ENCODE data around the gene ME2.
"Not testable (repeated sequence)": the region's sequence is repeated elsewhere in the genome, so short reads cannot be mapped to it uniquely, and the experiment has no call there.

Gene ME2

DNA sequence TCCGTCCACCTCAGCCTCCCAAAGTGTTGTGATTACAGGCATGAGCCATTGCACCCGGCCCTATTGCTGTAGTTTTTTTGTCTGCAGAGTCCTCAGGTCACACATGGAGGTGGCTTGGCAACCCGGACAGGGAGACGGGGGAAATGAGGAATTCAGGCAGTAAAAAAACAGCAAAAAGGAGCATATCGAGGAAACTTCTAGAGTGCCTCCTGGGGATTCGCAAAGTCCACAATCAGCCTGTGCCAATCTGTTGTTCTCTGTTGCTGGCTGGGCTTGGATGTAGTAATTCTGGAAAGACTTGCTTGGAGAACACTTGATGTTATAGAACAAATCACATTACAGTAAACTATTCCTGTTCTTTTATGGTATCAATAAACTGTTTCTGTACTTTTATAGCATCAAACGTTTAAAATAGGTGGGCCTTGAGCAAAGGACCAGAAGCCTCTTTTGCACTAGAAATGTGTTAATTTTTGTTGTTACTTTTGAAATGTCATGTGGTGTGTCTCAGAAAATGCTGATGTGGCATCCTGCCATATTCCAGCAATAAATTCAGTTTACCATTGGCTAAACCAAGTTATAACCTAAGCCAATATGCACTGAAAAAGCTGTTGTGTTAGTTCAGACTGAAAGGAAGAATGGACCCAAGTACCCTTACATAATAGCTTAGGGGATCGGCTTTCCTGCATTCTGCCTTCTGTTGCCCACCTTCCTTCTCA, 103.3 kb downstream of the ME2 start:
- Histone ChIP-seq H3K9ac (ENCODE audit: low read length) (no peak overlapping the region), H3K27me3 (ENCODE audit: control insufficient read depth in 1 of 2, insufficient read depth in 2 of 2, low read length in 2 of 2) (no peaks in the 10 kb centered on the region), H3K27ac (ENCODE audit: low read depth, low read length) (no peak overlapping the region), H3K4me3 (ENCODE audit: low read depth in 1 of 2, low read length in 2 of 2) (no peak overlapping the region), H3K36me3 (ENCODE audit: insufficient read depth, low read length) (peaks cover 3% of the 10 kb centered on the region), H3K4me1 (ENCODE audit: insufficient read depth, low read length) (peaks cover 7% of the 10 kb centered on the region), H3K9me3 (ENCODE audit: low read length) (no peaks in the 10 kb centered on the region)

DNA sequence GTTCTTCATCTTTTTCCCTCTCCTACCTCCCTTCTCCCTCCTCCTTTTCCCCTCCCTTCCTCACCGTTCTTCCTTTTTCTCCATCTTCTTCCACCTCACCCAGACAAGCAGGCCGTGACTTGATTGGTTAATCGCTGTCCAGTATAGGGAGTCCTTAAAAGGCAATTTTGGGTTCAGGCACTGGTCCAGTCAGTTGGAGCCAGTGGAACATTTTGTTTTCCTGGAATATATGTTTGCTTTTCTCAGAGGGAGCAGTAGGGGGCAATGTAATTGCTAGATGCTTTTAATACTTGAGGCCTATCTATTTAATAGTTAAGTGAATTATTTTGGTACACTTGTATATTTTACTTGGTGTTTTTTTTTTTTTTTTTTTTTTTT, 103.9 kb downstream of the ME2 start:
- Histone ChIP-seq H3K27me3 (ENCODE audit: control insufficient read depth in 1 of 2, insufficient read depth in 2 of 2, low read length in 2 of 2) (no peaks in the 10 kb centered on the region), H3K4me1 (ENCODE audit: insufficient read depth, low read length) (peaks cover 7% of the 10 kb centered on the region), H3K9me3 (ENCODE audit: low read length) (no peaks in the 10 kb centered on the region), H3K36me3 (ENCODE audit: insufficient read depth, low read length) (peaks cover 3% of the 10 kb centered on the region), H3K9ac (ENCODE audit: low read length) (no peak overlapping the region), H3K4me3 (ENCODE audit: low read depth in 1 of 2, low read length in 2 of 2) (no peak overlapping the region), H3K27ac (ENCODE audit: low read depth, low read length) (no peak overlapping the region)

DNA sequence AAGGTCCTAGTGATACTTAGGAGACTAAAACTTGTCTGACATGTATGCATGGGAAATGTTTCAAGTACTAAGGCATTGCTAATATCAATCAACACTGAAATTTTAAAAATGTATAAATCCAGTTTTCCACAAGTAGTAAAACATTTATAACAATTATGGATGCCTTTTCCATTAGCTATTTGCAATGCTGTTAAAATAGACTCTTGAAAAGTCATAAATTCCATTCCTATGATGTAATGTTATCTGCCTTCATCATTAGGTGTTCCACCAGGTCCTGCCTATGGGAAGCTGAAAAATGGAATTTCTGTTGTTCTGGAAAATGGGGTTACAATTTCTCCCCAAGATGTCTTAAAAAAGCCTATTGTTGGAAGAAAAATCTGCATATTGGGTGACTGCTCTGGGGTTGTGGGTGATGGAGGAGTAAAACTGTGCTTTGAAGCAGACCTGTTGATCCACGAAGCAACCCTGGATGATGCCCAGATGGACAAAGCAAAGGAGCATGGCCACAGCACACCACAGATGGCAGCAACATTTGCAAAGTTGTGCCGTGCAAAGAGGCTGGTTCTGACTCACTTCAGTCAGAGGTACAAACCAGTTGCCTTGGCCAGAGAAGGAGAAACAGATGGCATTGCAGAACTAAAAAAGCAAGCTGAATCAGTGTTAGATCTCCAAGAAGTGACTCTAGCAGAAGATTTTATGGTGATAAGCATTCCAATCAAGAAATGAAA, 107.6 kb downstream of the ME2 start:
- H3K9me3 ChIP-seq (ENCODE audit: low read length): no peaks in the 10 kb centered on the region
- peaks cover 3% of the 10 kb centered on the region for H3K36me3 ChIP-seq (ENCODE audit: insufficient read depth, low read length)
- H3K27ac ChIP-seq (ENCODE audit: low read depth, low read length): no peak overlapping the region
- H3K4me3 ChIP-seq (ENCODE audit: low read depth in 1 of 2, low read length in 2 of 2): no peak overlapping the region
- H3K9ac ChIP-seq (ENCODE audit: low read length): no peak overlapping the region
- H3K4me1 ChIP-seq (ENCODE audit: insufficient read depth, low read length): peaks cover 7% of the 10 kb centered on the region
- H3K27me3 ChIP-seq (ENCODE audit: control insufficient read depth in 1 of 2, insufficient read depth in 2 of 2, low read length in 2 of 2): no peaks in the 10 kb centered on the region

DNA sequence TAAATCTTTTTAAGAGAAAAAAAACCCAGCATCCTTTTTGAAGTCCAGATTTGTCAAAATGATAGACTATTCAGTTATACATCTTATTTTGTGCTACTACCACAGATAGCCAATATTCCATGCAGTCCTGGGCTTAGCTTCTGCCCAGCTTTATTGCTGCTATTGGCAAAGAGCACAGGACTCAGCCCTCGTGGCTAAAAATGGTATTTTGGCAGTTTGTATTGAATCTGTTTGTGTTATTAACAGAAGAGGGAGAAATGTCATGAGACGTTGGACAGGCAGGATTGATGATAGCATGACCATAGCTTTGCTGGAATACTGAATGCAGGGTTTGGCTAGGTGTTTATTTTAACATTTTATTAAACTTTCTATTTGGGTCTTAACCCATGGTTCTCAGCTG, 108.3 kb downstream of the ME2 start:
- Histone ChIP-seq H3K27me3 (ENCODE audit: control insufficient read depth in 1 of 2, insufficient read depth in 2 of 2, low read length in 2 of 2) (no peaks in the 10 kb centered on the region), H3K36me3 (ENCODE audit: insufficient read depth, low read length) (peaks cover 3% of the 10 kb centered on the region), H3K4me1 (ENCODE audit: insufficient read depth, low read length) (peaks cover 6% of the 10 kb centered on the region), H3K9ac (ENCODE audit: low read length) (no peak overlapping the region), H3K4me3 (ENCODE audit: low read depth in 1 of 2, low read length in 2 of 2) (no peak overlapping the region), H3K9me3 (ENCODE audit: low read length) (no peaks in the 10 kb centered on the region), H3K27ac (ENCODE audit: low read depth, low read length) (no peak overlapping the region)

DNA sequence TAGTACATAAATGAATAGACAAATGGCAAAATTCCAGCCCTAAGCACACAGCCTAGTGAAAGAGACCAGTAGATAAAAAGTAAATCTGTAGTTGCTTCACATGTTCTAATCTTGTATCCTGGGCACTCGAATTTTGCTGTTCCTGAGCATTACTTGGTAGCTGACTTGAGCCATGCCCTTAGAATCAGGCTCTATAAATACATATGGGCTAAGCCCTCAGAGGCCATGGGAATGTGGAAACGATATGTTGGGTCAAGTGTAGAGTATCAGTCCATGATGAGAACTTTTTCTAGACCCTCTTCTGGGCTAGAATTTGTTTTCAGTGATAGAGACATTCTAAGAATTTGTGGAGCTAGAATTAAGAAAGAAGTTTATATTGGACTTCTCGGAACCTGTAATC, 110.8 kb downstream of the ME2 start:
- Histone ChIP-seq H3K27ac (ENCODE audit: low read depth, low read length) (no peak overlapping the region), H3K27me3 (ENCODE audit: control insufficient read depth in 1 of 2, insufficient read depth in 2 of 2, low read length in 2 of 2) (no peaks in the 10 kb centered on the region), H3K4me1 (ENCODE audit: insufficient read depth, low read length) (no peaks in the 10 kb centered on the region), H3K9ac (ENCODE audit: low read length) (no peak overlapping the region), H3K9me3 (ENCODE audit: low read length) (no peaks in the 10 kb centered on the region), H3K4me3 (ENCODE audit: low read depth in 1 of 2, low read length in 2 of 2) (no peak overlapping the region), H3K36me3 (ENCODE audit: insufficient read depth, low read length) (peaks cover 6% of the 10 kb centered on the region)

DNA sequence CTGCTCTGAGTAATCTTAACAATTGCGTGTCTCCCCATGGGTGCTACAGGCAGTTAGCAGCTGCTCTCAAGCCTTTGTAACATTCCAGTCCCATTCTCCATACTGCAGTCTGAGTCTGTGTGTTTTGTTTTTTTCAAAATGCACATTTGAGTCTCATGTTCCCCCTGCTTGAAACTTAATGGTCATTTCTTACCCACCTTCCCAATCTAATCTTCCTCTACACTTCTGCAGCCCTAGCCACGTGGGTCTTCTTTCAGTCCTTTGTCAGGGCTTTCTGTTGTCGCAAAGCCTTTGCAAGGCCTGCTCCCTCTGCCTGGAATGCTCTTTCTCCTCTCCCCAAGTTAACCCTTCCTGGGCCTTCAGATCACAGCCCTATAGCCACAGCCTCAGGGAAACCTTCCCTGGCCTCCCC, 113.4 kb downstream of the ME2 start:
- no peak overlapping the region for H3K4me3 ChIP-seq (ENCODE audit: low read depth in 1 of 2, low read length in 2 of 2)
- no peaks in the 10 kb centered on the region for H3K4me1 ChIP-seq (ENCODE audit: insufficient read depth, low read length)
- H3K9ac ChIP-seq (ENCODE audit: low read length): no peak overlapping the region
- peaks cover 6% of the 10 kb centered on the region for H3K36me3 ChIP-seq (ENCODE audit: insufficient read depth, low read length)
- no peaks in the 10 kb centered on the region for H3K27me3 ChIP-seq (ENCODE audit: control insufficient read depth in 1 of 2, insufficient read depth in 2 of 2, low read length in 2 of 2)
- H3K9me3 ChIP-seq (ENCODE audit: low read length): no peaks in the 10 kb centered on the region
- H3K27ac ChIP-seq (ENCODE audit: low read depth, low read length): no peak overlapping the region

DNA sequence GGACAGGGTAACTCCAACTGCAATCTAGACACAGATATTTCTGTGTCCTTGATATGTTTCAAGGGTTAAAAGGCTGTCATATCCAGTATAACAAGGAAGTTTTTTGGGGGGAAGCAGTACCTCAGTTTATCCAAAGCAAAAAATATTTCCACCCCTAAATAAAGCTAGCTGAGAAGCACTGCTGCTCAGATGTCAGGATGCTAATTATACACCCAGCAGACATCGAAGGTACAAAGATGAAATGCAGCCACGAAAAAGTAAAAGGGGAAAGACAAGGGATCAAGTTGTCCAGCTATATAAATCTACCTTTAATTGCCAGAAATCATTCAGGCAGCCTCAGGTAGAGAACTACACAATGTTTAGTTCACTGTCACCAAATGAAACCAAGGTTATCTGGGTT, 115.1 kb downstream of the ME2 start:
- H3K4me3 ChIP-seq (ENCODE audit: low read depth in 1 of 2, low read length in 2 of 2): no peak overlapping the region
- no peak overlapping the region for H3K27ac ChIP-seq (ENCODE audit: low read depth, low read length)
- H3K36me3 ChIP-seq (ENCODE audit: insufficient read depth, low read length): peaks cover 6% of the 10 kb centered on the region
- no peaks in the 10 kb centered on the region for H3K4me1 ChIP-seq (ENCODE audit: insufficient read depth, low read length)
- no peaks in the 10 kb centered on the region for H3K27me3 ChIP-seq (ENCODE audit: control insufficient read depth in 1 of 2, insufficient read depth in 2 of 2, low read length in 2 of 2)
- H3K9me3 ChIP-seq (ENCODE audit: low read length): no peaks in the 10 kb centered on the region
- H3K9ac ChIP-seq (ENCODE audit: low read length): no peak overlapping the region

DNA sequence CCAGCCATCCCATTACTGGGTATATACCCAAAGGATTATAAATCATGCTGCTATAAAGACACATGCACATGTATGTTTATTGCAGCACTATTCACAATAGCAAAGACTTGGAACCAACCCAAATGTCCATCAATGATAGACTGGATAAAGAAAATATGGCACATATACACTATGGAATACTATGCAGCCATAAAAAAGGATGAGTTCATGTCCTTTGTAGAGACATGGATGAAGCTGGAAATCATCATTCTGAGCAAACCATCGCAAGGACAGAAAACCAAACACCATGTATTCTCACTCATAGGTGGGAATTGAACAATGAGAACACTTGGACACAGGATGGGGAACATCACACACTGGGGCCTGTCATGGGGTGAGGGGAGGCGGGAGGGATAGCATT, 124.3 kb downstream of the ME2 start:
- H3K27me3 ChIP-seq (ENCODE audit: control insufficient read depth in 1 of 2, insufficient read depth in 2 of 2, low read length in 2 of 2); H3K4me3 ChIP-seq (ENCODE audit: low read depth in 1 of 2, low read length in 2 of 2); H3K4me1 ChIP-seq (ENCODE audit: insufficient read depth, low read length); H3K27ac ChIP-seq (ENCODE audit: low read depth, low read length); H3K36me3 ChIP-seq (ENCODE audit: insufficient read depth, low read length); H3K9me3 ChIP-seq (ENCODE audit: low read length); H3K9ac ChIP-seq (ENCODE audit: low read length): not testable (repeated sequence)

Data from muscle layer of colon (tissue), 2 donors.